Osteocyte (in vitro differentiated cells): ENCODE data around the gene MAPK8IP3. TPM values are rescaled to one million over a fixed set of nuclear protein-coding genes. Genes with fewer than 3 reads are reported as not detected.

ENCODE experiments used
- DNase-seq: peaks from one replicate; pipeline ENCODE4 v3.0.0; 2021; ENCODE audit warnings: mixed read lengths; ENCODE audit not compliant: unreplicated experiment; ENCODE audit errors: extremely low spot score
- H3K27ac Mint-ChIP-seq: one replicate; pipeline ENCODE4 v1.8.0; 2021; ENCODE audit warnings: mild to moderate bottlenecking, mixed read lengths; ENCODE audit not compliant: unreplicated experiment
- H3K27me3 Mint-ChIP-seq: one replicate; pipeline ENCODE4 v1.8.0; 2021; ENCODE audit warnings: mixed read lengths; ENCODE audit not compliant: unreplicated experiment
- H3K36me3 Mint-ChIP-seq: one replicate; pipeline ENCODE4 v1.8.0; 2021; ENCODE audit warnings: mixed read lengths; ENCODE audit not compliant: unreplicated experiment
- H3K4me1 Mint-ChIP-seq: one replicate; pipeline ENCODE4 v1.8.0; 2021; ENCODE audit warnings: mixed read lengths; ENCODE audit not compliant: unreplicated experiment
- H3K4me3 Mint-ChIP-seq: one replicate; pipeline ENCODE4 v1.8.0; 2021; ENCODE audit warnings: mild to moderate bottlenecking, moderate library complexity, mixed read lengths; ENCODE audit not compliant: unreplicated experiment
- H3K9me3 Mint-ChIP-seq: one replicate; pipeline ENCODE4 v1.8.0; 2021; ENCODE audit warnings: mixed read lengths; ENCODE audit not compliant: unreplicated experiment
- microRNA-seq: library from miRNA; unstranded; fragments of <30 nt; microRNA quantifications from one replicate; pipeline ENCODE4 v1.1.0, GENCODE V29; 2020; ENCODE audit not compliant: unreplicated experiment
- total RNA-seq: library from RNA; stranded (reverse); gene quantifications from 2 replicates; pipeline ENCODE4 v1.2.1, GENCODE V29; 2021
- TF ChIP-seq, protein P1 (sequence below): fragments of 200-600 bp; sonication (generic); IDR thresholded peaks from 2 replicates; pipeline ENCODE4 v1.5.0; 2021; ENCODE audit warnings: antibody characterized with exemption, mild to moderate bottlenecking, moderate library complexity

Gene MAPK8IP3
- total RNA-seq, 1 donor from 2014 or later, result 105 TPM

DNA sequence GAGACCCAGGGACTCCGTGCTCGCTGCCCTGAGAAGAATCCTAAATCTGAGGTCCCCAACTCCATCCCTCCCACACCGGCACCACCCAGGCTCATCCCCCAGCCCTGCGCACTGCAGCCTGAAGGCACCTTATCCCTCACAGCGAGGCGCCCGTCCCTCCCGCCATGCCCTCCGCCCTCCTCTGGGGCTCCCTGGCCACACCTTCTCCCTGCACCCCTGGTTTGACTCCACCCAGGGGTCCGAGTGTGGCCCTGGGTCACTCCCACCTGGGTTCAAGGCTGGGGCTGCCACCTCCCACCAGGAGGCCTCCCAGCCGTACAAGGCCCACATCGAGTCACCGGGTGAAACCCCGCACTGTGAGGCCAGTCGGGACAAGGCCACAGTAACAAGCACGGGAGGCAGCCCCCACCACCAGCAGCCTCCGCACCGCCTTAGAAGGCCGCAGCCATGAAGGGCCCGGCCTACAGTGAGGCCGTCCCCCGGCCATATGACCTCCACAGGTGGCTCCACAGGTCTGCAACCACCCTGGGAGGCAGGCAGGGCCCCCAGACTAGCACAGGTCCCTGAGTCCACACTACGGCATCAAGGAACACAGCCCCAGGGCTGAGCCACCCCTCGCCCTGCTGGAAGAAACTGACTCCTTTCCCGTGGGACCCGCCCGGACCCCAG, 112.3 kb downstream of the MAPK8IP3 start:
- Mint-ChIP-seq H3K9me3 (no peaks in the 10 kb centered on the region), H3K36me3 (peaks cover 11% of the 10 kb centered on the region), H3K4me1 (no peaks in the 10 kb centered on the region), H3K4me3 (no peak overlapping the region), H3K27me3 (no peaks in the 10 kb centered on the region), H3K27ac (no peak overlapping the region)
- TF ChIP-seq, protein P1, sequence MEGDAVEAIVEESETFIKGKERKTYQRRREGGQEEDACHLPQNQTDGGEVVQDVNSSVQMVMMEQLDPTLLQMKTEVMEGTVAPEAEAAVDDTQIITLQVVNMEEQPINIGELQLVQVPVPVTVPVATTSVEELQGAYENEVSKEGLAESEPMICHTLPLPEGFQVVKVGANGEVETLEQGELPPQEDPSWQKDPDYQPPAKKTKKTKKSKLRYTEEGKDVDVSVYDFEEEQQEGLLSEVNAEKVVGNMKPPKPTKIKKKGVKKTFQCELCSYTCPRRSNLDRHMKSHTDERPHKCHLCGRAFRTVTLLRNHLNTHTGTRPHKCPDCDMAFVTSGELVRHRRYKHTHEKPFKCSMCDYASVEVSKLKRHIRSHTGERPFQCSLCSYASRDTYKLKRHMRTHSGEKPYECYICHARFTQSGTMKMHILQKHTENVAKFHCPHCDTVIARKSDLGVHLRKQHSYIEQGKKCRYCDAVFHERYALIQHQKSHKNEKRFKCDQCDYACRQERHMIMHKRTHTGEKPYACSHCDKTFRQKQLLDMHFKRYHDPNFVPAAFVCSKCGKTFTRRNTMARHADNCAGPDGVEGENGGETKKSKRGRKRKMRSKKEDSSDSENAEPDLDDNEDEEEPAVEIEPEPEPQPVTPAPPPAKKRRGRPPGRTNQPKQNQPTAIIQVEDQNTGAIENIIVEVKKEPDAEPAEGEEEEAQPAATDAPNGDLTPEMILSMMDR, result no peak
- no peak for DNase-seq

DNA sequence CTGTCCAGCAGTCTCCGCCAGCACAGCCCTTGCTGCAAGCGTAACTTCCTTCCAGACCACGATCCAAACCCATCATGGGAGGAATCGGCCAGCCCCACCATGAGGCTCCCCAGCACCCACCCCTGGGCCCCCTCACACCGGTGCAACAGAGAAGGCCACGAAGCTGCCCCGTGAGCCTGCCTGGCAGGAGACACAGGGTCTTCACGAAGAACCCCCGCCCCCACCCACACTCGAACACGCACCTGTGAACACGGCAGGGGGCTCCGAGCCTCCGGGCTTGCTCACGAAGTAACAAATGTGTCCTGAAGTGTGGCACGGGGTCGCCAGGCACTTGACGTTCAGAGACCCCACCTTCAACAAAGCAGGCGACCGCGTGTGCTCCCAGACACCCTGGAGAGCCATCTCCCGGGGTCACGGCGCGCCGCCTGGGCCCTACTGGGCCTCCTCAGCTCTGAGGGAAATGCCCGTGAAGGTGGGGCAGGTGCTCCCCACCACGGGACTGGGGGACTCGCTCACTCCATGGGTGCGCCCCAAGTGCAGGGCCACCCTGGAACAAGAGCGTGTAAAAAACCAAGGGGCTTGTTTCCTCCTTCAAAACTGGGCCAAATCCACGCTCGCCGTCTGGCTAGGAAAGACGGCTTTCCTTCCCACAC, 113.0 kb downstream of the MAPK8IP3 start:
- TF ChIP-seq, protein P1, result no peak
- no peak for DNase-seq
- peaks cover 4% of the 10 kb centered on the region for H3K4me1 Mint-ChIP-seq
- H3K9me3 Mint-ChIP-seq, result no peaks in the 10 kb centered on the region
- no peaks in the 10 kb centered on the region for H3K27me3 Mint-ChIP-seq
- H3K36me3 Mint-ChIP-seq, result peaks cover 7% of the 10 kb centered on the region
- H3K4me3 Mint-ChIP-seq, result no peak overlapping the region
- no peak overlapping the region for H3K27ac Mint-ChIP-seq

DNA sequence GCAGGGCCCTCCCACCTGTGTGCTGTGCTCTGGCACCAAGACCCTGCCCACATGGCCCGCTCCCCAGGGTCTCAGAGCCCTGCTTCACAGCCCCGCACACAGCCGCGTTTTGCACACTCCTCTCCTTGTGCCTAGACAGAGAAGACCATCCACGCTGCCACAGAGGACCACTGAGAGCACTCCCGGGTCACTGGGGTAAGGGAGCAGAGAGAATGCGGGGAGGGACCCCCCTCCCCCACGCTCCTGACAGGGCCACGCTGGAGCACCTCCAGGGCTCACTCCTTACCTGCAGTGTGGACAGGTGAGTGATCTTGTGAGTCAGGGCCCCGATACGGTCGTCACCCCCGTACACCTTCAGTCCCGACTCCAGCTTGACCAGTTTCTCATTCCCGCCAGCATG, 113.6 kb downstream of the MAPK8IP3 start:
- H3K4me1 Mint-ChIP-seq, result peaks cover 10% of the 10 kb centered on the region
- DNase-seq, result no peak
- peaks cover 7% of the 10 kb centered on the region for H3K36me3 Mint-ChIP-seq
- no peaks in the 10 kb centered on the region for H3K27me3 Mint-ChIP-seq
- no peak overlapping the region for H3K4me3 Mint-ChIP-seq
- TF ChIP-seq, protein P1, result no peak
- no peak overlapping the region for H3K27ac Mint-ChIP-seq
- no peaks in the 10 kb centered on the region for H3K9me3 Mint-ChIP-seq

Small RNA genes within 50 kb of the gene (microRNA-seq; reads per million reads assigned to microRNA genes)
- 3.8 reads per million for gene MIR3177

Other genes with a start within 250 kb of the MAPK8IP3 start
- 177 and 179 TPM in 2 replicates for gene CLCN7, start 231.2 kb upstream of the MAPK8IP3 start, total RNA-seq
- not detected in 2 replicates for gene PTX4, start 217.3 kb upstream of the MAPK8IP3 start, total RNA-seq
- 35.7 and 37.8 TPM in 2 replicates for gene TELO2, start 212.8 kb upstream of the MAPK8IP3 start, total RNA-seq
- gene TMEM204, start 172.5 kb upstream of the MAPK8IP3 start, total RNA-seq, result 13.5 and 14.5 TPM in 2 replicates
- gene IFT140, start 94.1 kb upstream of the MAPK8IP3 start, total RNA-seq, result 36.4 and 38.2 TPM in 2 replicates
- 29.4 and 30.1 TPM in 2 replicates for gene CRAMP1, start 93.8 kb upstream of the MAPK8IP3 start, total RNA-seq
- gene JPT2, start 27.9 kb upstream of the MAPK8IP3 start, total RNA-seq, result 53.6 and 55.1 TPM in 2 replicates
- gene NME3, start 65.3 kb downstream of the MAPK8IP3 start, total RNA-seq, result 45.8 and 48.8 TPM in 2 replicates
- gene EME2, start 66.6 kb downstream of the MAPK8IP3 start, total RNA-seq, result 21.5 and 22.4 TPM in 2 replicates
- gene MRPS34, start 66.9 kb downstream of the MAPK8IP3 start, total RNA-seq, result 70.9 and 73.9 TPM in 2 replicates
- 52.8 and 53.4 TPM in 2 replicates for gene SPSB3, start 76.4 kb downstream of the MAPK8IP3 start, total RNA-seq
- 55.5 and 56.3 TPM in 2 replicates for gene NUBP2, start 76.8 kb downstream of the MAPK8IP3 start, total RNA-seq
- gene IGFALS, start 87.5 kb downstream of the MAPK8IP3 start, total RNA-seq, result 0.34 and 0.43 TPM in 2 replicates
- gene HAGH, start 120.6 kb downstream of the MAPK8IP3 start, total RNA-seq, result 55.0 and 57.0 TPM in 2 replicates
- 25.9 and 29.5 TPM in 2 replicates for gene FAHD1, start 121.0 kb downstream of the MAPK8IP3 start, total RNA-seq
- gene MEIOB, start 166.0 kb downstream of the MAPK8IP3 start, total RNA-seq, result 0.63 and 1.2 TPM in 2 replicates
- not detected in 2 replicates for gene HS3ST6, start 212.2 kb downstream of the MAPK8IP3 start, total RNA-seq
- gene MSRB1, start 237.0 kb downstream of the MAPK8IP3 start, total RNA-seq, result 17.1 and 21.0 TPM in 2 replicates
- 1.2 TPM in 1 of 2 replicates, not detected in the other for gene RPL3L, start 248.5 kb downstream of the MAPK8IP3 start, total RNA-seq